CD4-positive, alpha-beta T cell treated with Interleukin-6 at 100 ng/mL for 8 hours (primary cell): ENCODE measurements around the gene GOLGA8T.
A peak's percentile ranks its signal among the peaks of the same experiment; 100 is the strongest.
"Not testable (repeated sequence)": the region's sequence is repeated elsewhere in the genome, so short reads cannot be mapped to it uniquely, and the experiment has no call there.

ENCODE experiments used
- DNase-seq: peaks from one replicate; pipeline ENCODE4 v3.0.0-alpha.2; 2020; ENCODE audit warnings: mixed read lengths, low spot score

Gene GOLGA8T

GRCh38 chr15:30134751-30135150 is at the start of gene GOLGA8T:
TSS of gene GOLGA8T (plus strand) at chr15:30135051. CDS start at chr15:30135149, 98 bp downstream.
- not testable (repeated sequence) for DNase-seq

- not testable (repeated sequence) for DNase-seq
These were observed 37.0 kb upstream of the GOLGA8T start for GRCh38 chr15:30097827-30098226.

- DNase-seq = not testable (repeated sequence)
These were observed 32.0 kb upstream of the GOLGA8T start for GRCh38 chr15:30102890-30103289.

- DNase-seq = not testable (repeated sequence)
These were observed 30.8 kb upstream of the GOLGA8T start for GRCh38 chr15:30103941-30104507.

GRCh38 chr15:30110591-30110990 is 24.3 kb upstream of the GOLGA8T start:
- not testable (repeated sequence) for DNase-seq

- peak; percentile 0 for DNase-seq
These were observed 4.8 kb upstream of the GOLGA8T start for GRCh38 chr15:30130066-30130465.

GRCh38 chr15:30143246-30143645 is 8.4 kb downstream of the GOLGA8T start:
- not testable (repeated sequence) for DNase-seq

- not testable (repeated sequence) for DNase-seq
These were observed 15.0 kb downstream of the GOLGA8T start for GRCh38 chr15:30149891-30150290.

GRCh38 chr15:30162479-30163357 is 27.9 kb downstream of the GOLGA8T start:
- not testable (repeated sequence) for DNase-seq

- not testable (repeated sequence) for DNase-seq
These were observed 28.9 kb downstream of the GOLGA8T start for GRCh38 chr15:30163759-30164158.

- not testable (repeated sequence) for DNase-seq
These were observed 29.4 kb downstream of the GOLGA8T start for GRCh38 chr15:30164257-30164656.

- not testable (repeated sequence) for DNase-seq
These were observed 32.6 kb downstream of the GOLGA8T start for GRCh38 chr15:30167403-30167802.

- DNase-seq = not testable (repeated sequence)
These were observed 33.0 kb downstream of the GOLGA8T start for GRCh38 chr15:30167886-30168285.

GRCh38 chr15:30171452-30171851 is 36.6 kb downstream of the GOLGA8T start:
- not testable (repeated sequence) for DNase-seq

- peak; percentile 24 for DNase-seq
These were observed 38.3 kb downstream of the GOLGA8T start for GRCh38 chr15:30173041-30173608.

GRCh38 chr15:30175291-30175690 is 40.4 kb downstream of the GOLGA8T start:
- DNase-seq = not testable (repeated sequence)

- DNase-seq = not testable (repeated sequence)
These were observed 41.8 kb downstream of the GOLGA8T start for GRCh38 chr15:30176613-30177012.

GRCh38 chr15:30179814-30180213 is 45.0 kb downstream of the GOLGA8T start:
- DNase-seq = not testable (repeated sequence)

GRCh38 chr15:30185495-30185894 is 50.6 kb downstream of the GOLGA8T start:
- DNase-seq = not testable (repeated sequence)

GRCh38 chr15:30187429-30187828 is 52.6 kb downstream of the GOLGA8T start:
- not testable (repeated sequence) for DNase-seq

GRCh38 chr15:30189754-30190153 is 54.9 kb downstream of the GOLGA8T start:
- not testable (repeated sequence) for DNase-seq

- not testable (repeated sequence) for DNase-seq
These were observed 56.3 kb downstream of the GOLGA8T start for GRCh38 chr15:30191143-30191542.

- not testable (repeated sequence) for DNase-seq
These were observed 56.8 kb downstream of the GOLGA8T start for GRCh38 chr15:30191639-30192038.
